SK-N-SH (cell line): ENCODE measurements around the gene CHST3.

ENCODE experiments used
- EP300 ChIP-seq, 2 experiments: IDR thresholded peaks; 2 replicates each; pipeline versions ENCODE4 v1.4.0 to v1.6.1; 2012; ENCODE audit warnings: borderline replicate concordance in 1 of 2, low read depth in 1 of 2, low read length in 1 of 2
- TEAD4 ChIP-seq: IDR thresholded peaks from 2 replicates; pipeline ENCODE4 v1.4.0; 2012; ENCODE audit warnings: mild to moderate bottlenecking, borderline replicate concordance; ENCODE audit not compliant: insufficient read depth

GRCh38 chr10:72000073-72001032, 36.2 kb downstream of the CHST3 start:
- TF ChIP-seq EP300 (IDR thresholded peaks at IDR 0.05; ENCODE audit: borderline replicate concordance in 1 of 2, low read depth in 1 of 2, low read length in 1 of 2): no peak
- TF ChIP-seq TEAD4: no peak
